OCI-LY1 (cell line): ENCODE data around the gene NBEAL1.
"Not testable (repeated sequence)": the region's sequence is repeated elsewhere in the genome, so short reads cannot be mapped to it uniquely, and the experiment has no call there.

Experiments used
- H2AFZ ChIP-seq: fragments of 200-600 bp; sonication (generic), shearing (Covaris generic); 2 replicates; pipeline ENCODE4 v1.6.0; 2014; ENCODE audit warnings: antibody characterized with exemption, mild to moderate bottlenecking, low read length
- H3F3A ChIP-seq: fragments of 200-600 bp; sonication (generic), shearing (Covaris generic); 2 replicates; pipeline ENCODE4 v1.6.0; 2014; ENCODE audit warnings: mild to moderate bottlenecking, antibody characterized with exemption, low read length, moderate library complexity; ENCODE audit not compliant: insufficient read depth
- H3K27ac ChIP-seq: fragments of 200-600 bp; sonication (generic); 2 replicates; pipeline ENCODE4 v1.5.1; 2014; ENCODE audit warnings: low read length, mixed run types, mild to moderate bottlenecking, low read depth; ENCODE audit not compliant: poor library complexity, severe bottlenecking
- H3K27me3 ChIP-seq: fragments of 200-600 bp; sonication (generic); 2 replicates; pipeline ENCODE4 v1.6.0; 2014; ENCODE audit warnings: antibody characterized with exemption, mild to moderate bottlenecking, low read length, moderate library complexity; ENCODE audit not compliant: insufficient read depth
- H3K36me3 ChIP-seq: fragments of 200-600 bp; sonication (generic); 2 replicates; pipeline ENCODE4 v1.6.1; 2014; ENCODE audit warnings: mild to moderate bottlenecking, antibody characterized with exemption, low read length, moderate library complexity, mixed read lengths; ENCODE audit not compliant: insufficient read depth
- H3K4me1 ChIP-seq: fragments of 200-600 bp; sonication (generic); 2 replicates; pipeline ENCODE4 v1.5.1; 2014; ENCODE audit warnings: mild to moderate bottlenecking, low read length, moderate library complexity; ENCODE audit not compliant: insufficient read depth, severe bottlenecking
- H3K4me2 ChIP-seq: fragments of 200-600 bp; sonication (generic), shearing (Covaris generic); 2 replicates; pipeline ENCODE4 v1.6.1; 2014; ENCODE audit warnings: low read length
- H3K4me3 ChIP-seq: fragments of 200-600 bp; sonication (generic); 2 replicates; pipeline ENCODE4 v1.5.1; 2014; ENCODE audit warnings: low read length, low read depth, mild to moderate bottlenecking, mixed read lengths; ENCODE audit not compliant: poor library complexity, severe bottlenecking
- H3K79me2 ChIP-seq: fragments of 200-600 bp; shearing (Covaris generic); 2 replicates; pipeline ENCODE4 v1.6.1; 2016; ENCODE audit warnings: mixed run types, low read length, mixed read lengths; ENCODE audit not compliant: insufficient read depth
- H3K9ac ChIP-seq: fragments of 200-600 bp; sonication (generic), shearing (Covaris generic); 2 replicates; pipeline ENCODE4 v1.6.1; 2014; ENCODE audit warnings: mild to moderate bottlenecking, low read length, mixed read lengths
- H3K9me2 ChIP-seq: fragments of 200-600 bp; sonication (generic), shearing (Covaris generic); 2 replicates; pipeline ENCODE4 v1.6.1; 2014; ENCODE audit warnings: low read depth, mild to moderate bottlenecking, low read length, mixed read lengths
- H3K9me3 ChIP-seq: fragments of 200-600 bp; shearing (Covaris generic); 2 replicates; pipeline ENCODE4 v1.6.1; 2014; ENCODE audit warnings: low read length, mixed read lengths
- H4K20me1 ChIP-seq: fragments of 200-600 bp; sonication (generic), shearing (Covaris generic); 2 replicates; pipeline ENCODE4 v1.6.0; 2016; ENCODE audit warnings: mild to moderate bottlenecking, low read length; ENCODE audit not compliant: insufficient read depth
- CTCF ChIP-seq: fragments of 200-600 bp; sonication (generic), shearing (Covaris generic); IDR thresholded peaks from 2 replicates; pipeline ENCODE4 v1.5.1; 2017; ENCODE audit warnings: mild to moderate bottlenecking, antibody characterized with exemption, low read length, moderate library complexity, mixed read lengths
- EZH2 ChIP-seq: fragments of 200-600 bp; sonication (generic), shearing (Covaris generic); IDR thresholded peaks from 2 replicates; pipeline ENCODE4 v1.8.0; 2017; ENCODE audit warnings: borderline replicate concordance, mixed run types, mild to moderate bottlenecking, antibody characterized with exemption, low read length, moderate library complexity, mixed read lengths

Gene NBEAL1

DNA sequence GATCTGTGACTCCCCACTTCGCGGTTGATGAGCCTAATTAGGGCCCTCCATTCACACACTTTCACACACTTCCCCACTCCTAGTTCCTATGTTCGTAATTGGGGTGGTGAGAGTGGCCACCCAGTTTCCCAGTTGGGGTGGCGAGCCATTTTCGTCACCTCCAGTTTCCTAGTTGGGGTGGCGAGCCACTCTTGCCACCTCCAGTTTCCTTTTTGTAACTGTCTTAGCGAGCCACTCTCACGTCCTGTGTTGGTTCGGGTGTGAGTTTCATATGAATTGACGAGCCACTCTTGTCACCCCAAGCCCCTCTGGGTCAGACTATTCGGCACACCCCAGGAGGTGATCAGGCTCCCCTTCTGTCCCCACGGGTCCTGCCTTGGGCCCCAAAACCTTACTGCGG, 238.1 kb downstream of the NBEAL1 start:
- H3K27me3 ChIP-seq, result no peaks in the 10 kb centered on the region
- no peaks in the 10 kb centered on the region for H3K79me2 ChIP-seq
- H3K36me3 ChIP-seq, result peaks cover 18% of the 10 kb centered on the region

GRCh38 chr2:203253422-203254095, 238.9 kb downstream of the NBEAL1 start:
- not testable (repeated sequence) for H3F3A ChIP-seq, H3K4me1 ChIP-seq, H3K27ac ChIP-seq, H3K9me2 ChIP-seq, H3K9ac ChIP-seq, H3K4me3 ChIP-seq, H2AFZ ChIP-seq, H3K9me3 ChIP-seq, H4K20me1 ChIP-seq, H3K27me3 ChIP-seq, H3K79me2 ChIP-seq, H3K4me2 ChIP-seq
- peaks cover 18% of the 10 kb centered on the region for H3K36me3 ChIP-seq

More for the DNA sequence above, 238.1 kb downstream of the NBEAL1 start:
- Histone ChIP-seq H3K4me1 (no peaks in the 10 kb centered on the region), H3K4me2 (no peak overlapping the region), H2AFZ (no peak overlapping the region), H3K9me2 (no peaks in the 10 kb centered on the region), H3F3A (no peaks in the 10 kb centered on the region), H4K20me1 (no peaks in the 10 kb centered on the region), H3K27ac (no peak overlapping the region), H3K9ac (no peak overlapping the region), H3K4me3 (no peak overlapping the region), H3K9me3 (no peaks in the 10 kb centered on the region)
- no peak for TF ChIP-seq EZH2
- TF ChIP-seq CTCF, result no peak

DNA sequence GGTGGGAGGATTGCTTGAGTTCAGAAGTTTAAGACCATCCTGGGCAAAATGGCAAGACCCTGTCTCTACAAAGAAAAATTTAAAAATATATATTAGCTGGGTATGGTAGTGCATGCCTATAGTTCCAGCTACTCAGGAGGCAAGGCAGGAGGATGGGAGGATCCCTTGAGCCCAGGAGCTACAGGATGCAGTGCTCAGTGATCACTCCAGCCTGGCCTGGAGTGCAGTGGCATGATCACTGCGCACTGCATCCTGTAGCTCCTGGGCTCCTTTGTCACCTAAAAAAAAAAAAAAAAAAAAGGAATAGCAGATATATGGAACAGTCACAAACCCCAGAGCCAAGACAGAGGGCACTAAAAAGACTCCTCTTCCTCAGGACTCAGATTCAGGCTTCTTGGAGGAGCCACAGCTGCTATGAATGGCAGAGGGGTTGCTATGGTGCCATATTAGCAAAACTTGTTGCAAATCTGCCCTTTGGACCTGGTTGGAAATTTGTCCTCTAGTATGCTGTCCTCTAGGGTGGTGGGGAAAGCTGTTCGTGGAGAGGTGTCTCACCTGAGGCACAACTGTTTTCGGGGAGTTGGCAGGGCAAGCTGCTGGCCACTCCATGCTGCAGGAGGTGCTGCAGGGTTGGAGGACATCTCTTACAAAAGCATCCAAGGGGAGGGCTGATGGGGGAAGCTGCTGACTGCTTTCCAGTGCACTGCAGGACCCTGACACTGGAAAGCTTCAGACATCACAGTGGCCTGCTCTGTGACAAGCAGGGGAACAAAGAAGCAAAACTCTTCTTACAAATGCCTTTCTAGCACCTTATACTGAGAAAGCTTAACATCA, 246.9 kb downstream of the NBEAL1 start:
- no peak overlapping the region for H3K27ac ChIP-seq
- no peak overlapping the region for H2AFZ ChIP-seq
- no peaks in the 10 kb centered on the region for H3K27me3 ChIP-seq
- TF ChIP-seq EZH2 (no peak), CTCF (no peak)
- H3K4me3 ChIP-seq, result no peak overlapping the region
- no peak overlapping the region for H3K4me2 ChIP-seq
- H3K9me3 ChIP-seq, result no peaks in the 10 kb centered on the region
- no peaks in the 10 kb centered on the region for H3K4me1 ChIP-seq
- no peaks in the 10 kb centered on the region for H3K79me2 ChIP-seq
- H3F3A ChIP-seq, result no peaks in the 10 kb centered on the region
- H4K20me1 ChIP-seq, result no peaks in the 10 kb centered on the region
- no peaks in the 10 kb centered on the region for H3K9me2 ChIP-seq
- 0 out of 2 replicates have a peak, but pooled peaks cover 3% of the 10 kb centered on the region for H3K36me3 ChIP-seq
- H3K9ac ChIP-seq, result no peak overlapping the region
